Upper lobe of left lung (tissue), 4 donors: ENCODE results near the gene LARGE1.

Experiments used
- EP300 ChIP-seq, 4 donors: sonication (generic); formaldehyde crosslinking; IDR thresholded peaks; one replicate each; pipeline ENCODE4 v1.5.1; 2017; ENCODE audit warnings: antibody characterized with exemption in 4 of 4, control low read depth in 2 of 4
- POLR2A ChIP-seq, 4 donors: fragments of 450-650 bp; IDR thresholded peaks; one replicate each; pipeline ENCODE4 v1.5.1; 2016 to 2017; ENCODE audit warnings: antibody characterized with exemption in 4 of 4, mild to moderate bottlenecking in 2 of 4
- POLR2AphosphoS5 ChIP-seq, 2 donors: sonication (generic); formaldehyde crosslinking; IDR thresholded peaks; one replicate each; pipeline ENCODE4 v1.5.1; 2017; ENCODE audit warnings: antibody characterized with exemption in 2 of 2
- TF ChIP-seq, protein P1 (sequence below), 6 experiments: fragments of 450-650 bp in 4 of 6; fragments of 200-600 bp in 2 of 6; sonication (generic) in 2 of 6; IDR thresholded peaks; one replicate each; pipeline ENCODE4 v1.5.1; 2016 to 2019; ENCODE audit warnings: antibody characterized with exemption in 6 of 6

DNA sequence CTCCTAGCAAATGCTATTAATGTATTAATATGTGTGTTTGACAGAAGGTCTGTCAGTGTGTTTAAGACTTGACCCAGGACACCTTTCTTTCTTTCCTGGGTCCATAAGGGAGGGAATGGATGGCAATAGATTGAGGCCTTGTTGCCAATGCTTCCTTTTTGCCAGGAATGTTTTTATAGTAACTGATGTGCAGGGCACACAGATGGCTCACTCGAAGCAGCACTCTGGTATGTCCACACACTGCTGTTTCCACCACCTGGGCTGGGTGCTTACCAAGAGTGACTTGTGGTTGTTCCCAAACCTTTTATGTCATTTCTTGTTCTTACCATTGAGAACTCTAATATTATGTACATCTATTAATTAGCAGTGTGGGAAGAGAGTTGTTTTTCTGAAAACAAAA, 465.2 kb downstream of the LARGE1 start:
- TF ChIP-seq POLR2A (IDR thresholded peaks at IDR 0.05) (no peak), POLR2AphosphoS5 (IDR thresholded peaks at IDR 0.05) (no peak), EP300 (IDR thresholded peaks at IDR 0.05) (no peak)
- TF ChIP-seq, protein P1, sequence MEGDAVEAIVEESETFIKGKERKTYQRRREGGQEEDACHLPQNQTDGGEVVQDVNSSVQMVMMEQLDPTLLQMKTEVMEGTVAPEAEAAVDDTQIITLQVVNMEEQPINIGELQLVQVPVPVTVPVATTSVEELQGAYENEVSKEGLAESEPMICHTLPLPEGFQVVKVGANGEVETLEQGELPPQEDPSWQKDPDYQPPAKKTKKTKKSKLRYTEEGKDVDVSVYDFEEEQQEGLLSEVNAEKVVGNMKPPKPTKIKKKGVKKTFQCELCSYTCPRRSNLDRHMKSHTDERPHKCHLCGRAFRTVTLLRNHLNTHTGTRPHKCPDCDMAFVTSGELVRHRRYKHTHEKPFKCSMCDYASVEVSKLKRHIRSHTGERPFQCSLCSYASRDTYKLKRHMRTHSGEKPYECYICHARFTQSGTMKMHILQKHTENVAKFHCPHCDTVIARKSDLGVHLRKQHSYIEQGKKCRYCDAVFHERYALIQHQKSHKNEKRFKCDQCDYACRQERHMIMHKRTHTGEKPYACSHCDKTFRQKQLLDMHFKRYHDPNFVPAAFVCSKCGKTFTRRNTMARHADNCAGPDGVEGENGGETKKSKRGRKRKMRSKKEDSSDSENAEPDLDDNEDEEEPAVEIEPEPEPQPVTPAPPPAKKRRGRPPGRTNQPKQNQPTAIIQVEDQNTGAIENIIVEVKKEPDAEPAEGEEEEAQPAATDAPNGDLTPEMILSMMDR (IDR thresholded peaks at IDR 0.05) = no peak
